Activated CD8-positive, alpha-beta memory T cell treated with anti-CD3 and anti-CD28 coated beads, Interleukin-2, amount 10 ng/mL, durations not matched to agents 7 days and 5 days (primary cell): ENCODE measurements around the gene HDAC7. TPM values are rescaled to one million over a fixed set of nuclear protein-coding genes. Genes with fewer than 3 reads are reported as not detected.
"Not testable (repeated sequence)": the region's sequence is repeated elsewhere in the genome, so short reads cannot be mapped to it uniquely, and the experiment has no call there.

Experiments used
- ATAC-seq: fragments of 150-1000 bp; cut with Tn5 transposase; one replicate; pipeline ENCODE4 v1.10.0; 2021; ENCODE audit warnings: moderate library complexity
- CTCF ChIA-PET: fragments of 350-600 bp; sonication (Branson Sonifier 250); formaldehyde crosslinking; loops from one replicate; lab custom pipeline; 2021; ENCODE audit warnings: antibody characterized with exemption; lab: Charles Lee
- DNase-seq: peaks from one replicate; pipeline ENCODE4 v3.0.0-alpha.2; 2020
- H3K27ac Mint-ChIP-seq: one replicate; pipeline ENCODE4 v1.8.0; 2021; ENCODE audit warnings: mild to moderate bottlenecking, mixed read lengths
- H3K27me3 Mint-ChIP-seq: one replicate; pipeline ENCODE4 v1.8.0; 2021; ENCODE audit warnings: mixed read lengths
- H3K36me3 Mint-ChIP-seq: one replicate; pipeline ENCODE4 v1.8.0; 2021; ENCODE audit warnings: mild to moderate bottlenecking, mixed read lengths
- H3K4me1 Mint-ChIP-seq: one replicate; pipeline ENCODE4 v1.8.0; 2021; ENCODE audit warnings: mixed read lengths
- H3K4me3 Mint-ChIP-seq: one replicate; pipeline ENCODE4 v1.8.0; 2021; ENCODE audit warnings: mild to moderate bottlenecking, moderate library complexity, mixed read lengths
- H3K9me3 Mint-ChIP-seq: one replicate; pipeline ENCODE4 v1.8.0; 2022; ENCODE audit warnings: low read depth, mixed read lengths
- total RNA-seq, 2 experiments: library from RNA; stranded (reverse); gene quantifications; one replicate each; pipeline ENCODE4 v1.2.3, GENCODE V29; 2021

HDAC7 gene
- total RNA-seq, 2 experiments from 2014 or later: 226 to 284 TPM

- ATAC-seq (no peak), DNase-seq (no peak)
- Mint-ChIP-seq H3K36me3 (peaks cover 12% of the 10 kb centered on the region), H3K9me3 (no peaks in the 10 kb centered on the region), H3K27ac (no peak overlapping the region), H3K27me3 (no peaks in the 10 kb centered on the region), H3K4me3 (no peak overlapping the region), H3K4me1 (peaks cover 52% of the 10 kb centered on the region)
- CTCF ChIA-PET: interaction anchor here (1.2 to 27.3 kb wide), 4 partner anchors 10 to 79 kb away, joined by 3 to 775 read pairs (median 58); no protein-coding TSS in a partner anchor
Observed at GRCh38 chr12:47822863-47823262, 3.2 kb upstream of the HDAC7 start.

- Mint-ChIP-seq H3K4me1 (peaks cover 56% of the 10 kb centered on the region), H3K27ac (no peak overlapping the region), H3K27me3 (no peaks in the 10 kb centered on the region), H3K36me3 (peaks cover 16% of the 10 kb centered on the region), H3K4me3 (no peak overlapping the region), H3K9me3 (no peaks in the 10 kb centered on the region)
- no peak for DNase-seq
- ATAC-seq: no peak
- CTCF ChIA-PET: interaction anchor here (1.0 to 27.3 kb wide), 5 partner anchors 9 to 79 kb away, joined by 3 to 775 read pairs (median 9); no protein-coding TSS in a partner anchor
Observed at GRCh38 chr12:47822401-47822800, 2.7 kb upstream of the HDAC7 start.

GRCh38 chr12:47821346-47821706 is 1.6 kb upstream of the HDAC7 start:
- H3K36me3 Mint-ChIP-seq: peaks cover 21% of the 10 kb centered on the region
- peak overlapping the region; percentile 41 for H3K27ac Mint-ChIP-seq
- CTCF ChIA-PET: interaction anchor here (1.0 to 27.3 kb wide), 5 partner anchors 12 to 78 kb away, joined by 3 to 775 read pairs (median 9); no protein-coding TSS in a partner anchor
- peak overlapping the region; percentile 14 for H3K4me3 Mint-ChIP-seq
- no peak for DNase-seq
- no peaks in the 10 kb centered on the region for H3K9me3 Mint-ChIP-seq
- H3K4me1 Mint-ChIP-seq: peaks cover 60% of the 10 kb centered on the region
- ATAC-seq: no peak
- H3K27me3 Mint-ChIP-seq: no peaks in the 10 kb centered on the region

DNA sequence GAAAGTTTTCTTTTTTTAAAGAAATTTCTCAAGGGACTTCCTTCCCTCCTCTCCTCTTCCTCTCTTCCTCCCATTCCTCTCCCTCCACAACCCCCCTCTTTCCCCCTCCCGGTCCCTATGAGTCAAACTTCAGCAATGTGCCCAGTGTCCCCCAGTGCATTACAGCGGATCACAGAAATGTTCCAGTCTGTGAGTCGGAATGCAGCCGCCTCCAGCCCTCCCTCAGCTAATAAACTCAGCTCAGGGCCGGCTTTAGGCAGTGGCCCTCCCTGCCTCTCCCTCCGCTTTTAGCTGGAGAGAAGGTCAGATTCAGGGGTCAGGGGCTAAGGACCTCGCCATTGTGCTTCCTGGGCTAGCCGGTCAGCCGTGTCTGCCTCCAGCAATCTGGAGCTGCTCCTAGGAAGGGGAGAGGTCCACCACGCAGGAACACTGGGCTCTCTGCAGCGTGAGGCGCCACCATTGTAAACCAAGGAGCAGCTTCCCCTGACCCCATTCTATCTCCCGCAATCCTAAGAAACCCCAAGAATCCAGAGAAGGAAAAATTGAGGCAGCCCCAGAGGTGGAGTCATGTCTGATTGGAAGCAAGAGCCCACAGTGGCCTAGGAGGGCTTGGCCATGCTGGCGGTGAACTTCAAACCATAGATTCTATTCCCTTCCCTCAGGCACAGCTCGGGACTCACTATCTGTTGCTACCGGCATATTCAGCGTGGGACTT is 1.1 kb upstream of the HDAC7 start:
- Mint-ChIP-seq H3K4me1 (peaks cover 62% of the 10 kb centered on the region), H3K36me3 (peaks cover 24% of the 10 kb centered on the region), H3K27me3 (no peaks in the 10 kb centered on the region), H3K4me3 (peak overlapping the region; percentile 79), H3K27ac (peak overlapping the region; percentile 45), H3K9me3 (no peaks in the 10 kb centered on the region)
- DNase-seq (no peak), ATAC-seq (no peak)
- CTCF ChIA-PET: interaction anchor here (1.4 to 27.3 kb wide), 4 partner anchors 13 to 42 kb away, joined by 4 to 775 read pairs (median 70); no protein-coding TSS in a partner anchor

DNA sequence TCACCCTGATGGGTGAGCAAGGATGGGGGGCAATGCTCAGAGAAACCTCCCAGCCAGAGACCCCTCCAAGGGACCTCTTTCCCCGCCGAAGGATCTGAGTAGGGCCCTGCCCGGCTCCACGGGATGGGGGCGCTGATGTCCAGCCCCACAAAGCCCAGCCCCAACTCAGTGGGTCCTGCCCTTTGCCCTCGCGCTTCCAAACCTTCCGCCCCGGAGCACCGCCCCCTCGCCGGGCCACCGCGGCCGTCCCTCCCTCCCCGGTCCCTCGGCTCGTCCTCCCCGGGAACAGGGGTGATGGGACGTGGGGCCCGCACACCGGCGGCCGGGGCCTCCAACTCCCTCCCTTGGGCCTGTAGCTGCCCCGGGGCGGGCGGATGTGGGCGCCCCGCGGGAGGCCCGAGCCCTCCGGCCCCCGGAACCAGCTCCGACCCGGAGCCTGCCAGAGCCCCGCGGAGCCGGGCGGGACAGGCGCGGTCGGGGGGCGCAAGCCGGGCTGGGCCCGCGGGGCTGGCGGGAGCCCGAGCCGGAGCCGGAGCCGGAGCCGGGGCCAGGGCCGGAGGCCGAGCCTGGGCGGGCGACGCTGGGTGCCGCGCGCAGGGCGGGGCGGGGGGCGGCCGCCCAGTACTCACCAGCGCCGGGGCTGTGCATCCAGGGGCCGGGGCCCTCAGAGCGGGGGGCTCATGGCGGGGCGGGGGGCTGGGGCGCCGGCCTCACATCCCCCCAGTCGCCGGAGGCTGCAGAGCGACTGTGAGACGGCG is 386 bp downstream of the HDAC7 start:
- Mint-ChIP-seq H3K27me3 (no peaks in the 10 kb centered on the region), H3K27ac (peak overlapping the region; percentile 96), H3K9me3 (no peaks in the 10 kb centered on the region), H3K4me1 (peaks cover 61% of the 10 kb centered on the region), H3K36me3 (peaks cover 32% of the 10 kb centered on the region), H3K4me3 (peak overlapping the region; percentile 97)
- DNase-seq (peak; percentile 77), ATAC-seq (peak; percentile 48)
- CTCF ChIA-PET: interaction anchor here (1.1 to 27.3 kb wide), 6 partner anchors 11 to 78 kb away, joined by 3 to 775 read pairs (median 20); no protein-coding TSS in a partner anchor

DNA sequence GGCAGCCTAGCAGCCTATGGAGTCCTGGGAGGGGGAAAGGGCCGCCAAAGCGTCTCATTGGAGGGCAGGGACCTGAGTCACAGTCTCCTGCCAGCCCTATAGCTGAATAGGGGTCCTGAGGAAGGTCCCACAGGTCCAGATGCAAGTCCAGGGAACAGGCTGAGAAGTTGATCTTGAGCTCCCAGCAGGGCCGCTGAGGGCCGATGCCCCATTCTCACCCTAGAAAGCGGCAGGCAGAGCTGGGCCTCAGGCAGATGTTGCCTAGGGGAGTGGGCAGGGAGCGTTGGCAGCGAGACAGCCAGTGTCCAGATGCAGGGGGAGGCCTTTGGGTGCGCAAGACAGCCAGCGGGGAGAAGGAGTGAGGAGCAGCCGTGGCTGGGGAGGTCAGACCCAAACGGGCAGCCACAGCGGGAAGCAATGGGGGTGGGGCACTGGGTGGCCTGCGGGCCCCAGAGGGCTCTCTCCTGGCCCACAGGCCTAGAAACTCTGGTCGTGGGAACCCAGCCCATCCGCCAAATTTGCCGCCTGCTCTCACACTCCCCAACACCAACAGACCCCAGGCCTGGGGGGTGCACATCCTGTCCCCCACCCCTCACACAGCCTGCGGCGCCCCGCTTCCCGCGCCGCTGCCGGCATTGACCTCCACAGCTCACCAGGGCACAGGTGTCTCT is 1.1 kb downstream of the HDAC7 start:
- peak; percentile 57 for DNase-seq
- H3K36me3 Mint-ChIP-seq: peaks cover 36% of the 10 kb centered on the region
- peak overlapping the region; percentile 96 for H3K27ac Mint-ChIP-seq
- no peaks in the 10 kb centered on the region for H3K27me3 Mint-ChIP-seq
- peak overlapping the region; percentile 97 for H3K4me3 Mint-ChIP-seq
- no peaks in the 10 kb centered on the region for H3K9me3 Mint-ChIP-seq
- H3K4me1 Mint-ChIP-seq: peaks cover 61% of the 10 kb centered on the region
- CTCF ChIA-PET: interaction anchor here (0.9 to 27.3 kb wide), 13 partner anchors 11 to 112 kb away, joined by 3 to 775 read pairs (median 5); partner anchors contain the start of gene RPAP3
- peak; percentile 18 for ATAC-seq

- ATAC-seq: no peak
- H3K4me1 Mint-ChIP-seq: peaks cover 63% of the 10 kb centered on the region
Observed at GRCh38 chr12:47818007-47818376, 1.7 kb downstream of the HDAC7 start.

GRCh38 chr12:47817272-47818006 is 2.3 kb downstream of the HDAC7 start:
- Mint-ChIP-seq H3K27me3 (no peaks in the 10 kb centered on the region), H3K4me1 (peaks cover 64% of the 10 kb centered on the region), H3K36me3 (peaks cover 42% of the 10 kb centered on the region), H3K27ac (peak overlapping the region; percentile 96), H3K9me3 (no peaks in the 10 kb centered on the region), H3K4me3 (peak overlapping the region; percentile 97)
- no peak for ATAC-seq
- CTCF ChIA-PET: interaction anchor here (1.1 to 27.3 kb wide), 13 partner anchors 9 to 111 kb away, joined by 3 to 775 read pairs (median 4); partner anchors contain the start of genes RPAP3 and SLC48A1
- DNase-seq: peak; percentile 50

More at GRCh38 chr12:47818007-47818376, 1.7 kb downstream of the HDAC7 start:
- Mint-ChIP-seq H3K27me3 (no peaks in the 10 kb centered on the region), H3K9me3 (no peaks in the 10 kb centered on the region), H3K36me3 (peaks cover 40% of the 10 kb centered on the region), H3K4me3 (peak overlapping the region; percentile 97), H3K27ac (peak overlapping the region; percentile 96)
- CTCF ChIA-PET: interaction anchor here (0.9 to 27.3 kb wide), 15 partner anchors 10 to 112 kb away, joined by 3 to 775 read pairs (median 4); partner anchors contain the start of genes RPAP3 and SLC48A1
- DNase-seq: no peak

DNA sequence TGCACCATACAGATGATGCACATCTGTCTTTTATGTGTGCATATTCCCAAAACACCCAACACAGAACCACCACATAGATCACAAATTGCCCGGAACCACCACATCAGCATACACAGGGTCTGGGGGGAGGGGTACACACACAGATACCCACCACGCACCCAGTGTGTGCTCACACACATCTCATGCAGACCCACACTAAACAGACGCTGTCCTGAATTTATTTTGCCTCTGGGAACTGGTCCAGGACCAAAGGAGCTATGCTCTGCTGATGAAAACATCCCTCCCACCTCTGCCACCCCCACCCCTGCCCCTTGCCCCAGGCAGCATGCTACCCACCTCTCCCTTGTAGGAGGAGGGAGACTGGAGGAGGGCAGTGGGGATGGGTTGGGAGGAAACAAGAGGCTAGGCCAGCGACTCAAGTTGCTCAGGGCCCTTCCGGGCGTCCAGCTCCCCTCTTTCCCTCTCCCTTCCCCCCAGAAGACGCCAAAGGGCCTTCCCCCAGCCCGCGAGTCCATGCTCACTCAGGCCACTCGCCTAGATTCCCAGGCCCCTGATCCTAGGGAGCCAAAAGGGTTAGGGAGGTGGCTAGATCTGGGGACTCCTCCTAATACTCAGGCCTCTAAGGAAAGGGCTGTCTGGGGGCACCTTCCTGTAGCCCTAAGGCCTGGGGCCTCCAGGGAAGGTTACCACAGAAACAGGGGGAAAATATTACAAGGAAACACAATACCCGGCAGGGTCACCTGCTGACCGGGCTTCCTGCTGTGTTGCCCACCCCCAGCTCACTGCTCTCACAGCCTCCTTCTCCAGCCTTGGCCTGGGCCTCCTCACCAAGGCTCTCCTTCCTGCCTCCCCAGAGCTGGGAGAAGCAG is 3.1 kb downstream of the HDAC7 start:
- Mint-ChIP-seq H3K36me3 (peaks cover 45% of the 10 kb centered on the region), H3K27me3 (no peaks in the 10 kb centered on the region)

GRCh38 chr12:47815447-47815846 is 4.3 kb downstream of the HDAC7 start:
- CTCF ChIA-PET: interaction anchor here (3.2 to 27.3 kb wide), 2 partner anchors 18 to 49 kb away, joined by 15 to 775 read pairs; no protein-coding TSS in a partner anchor
- not testable (repeated sequence) for ATAC-seq, DNase-seq, H3K27me3 Mint-ChIP-seq, H3K9me3 Mint-ChIP-seq, H3K4me3 Mint-ChIP-seq
- peaks cover 53% of the 10 kb centered on the region for H3K36me3 Mint-ChIP-seq
- peaks cover 71% of the 10 kb centered on the region for H3K4me1 Mint-ChIP-seq
- H3K27ac Mint-ChIP-seq: peak overlapping the region; percentile 96

More for the DNA sequence above, 3.1 kb downstream of the HDAC7 start:
- CTCF ChIA-PET: interaction anchor here (1.1 to 27.3 kb wide), 9 partner anchors 9 to 99 kb away, joined by 3 to 775 read pairs (median 7); partner anchors contain the start of gene SLC48A1
- H3K9me3 Mint-ChIP-seq: no peaks in the 10 kb centered on the region
- ATAC-seq: no peak
- no peak for DNase-seq
- H3K27ac Mint-ChIP-seq: peak overlapping the region; percentile 96
- H3K4me3 Mint-ChIP-seq: peak overlapping the region; percentile 97
- H3K4me1 Mint-ChIP-seq: peaks cover 69% of the 10 kb centered on the region

DNA sequence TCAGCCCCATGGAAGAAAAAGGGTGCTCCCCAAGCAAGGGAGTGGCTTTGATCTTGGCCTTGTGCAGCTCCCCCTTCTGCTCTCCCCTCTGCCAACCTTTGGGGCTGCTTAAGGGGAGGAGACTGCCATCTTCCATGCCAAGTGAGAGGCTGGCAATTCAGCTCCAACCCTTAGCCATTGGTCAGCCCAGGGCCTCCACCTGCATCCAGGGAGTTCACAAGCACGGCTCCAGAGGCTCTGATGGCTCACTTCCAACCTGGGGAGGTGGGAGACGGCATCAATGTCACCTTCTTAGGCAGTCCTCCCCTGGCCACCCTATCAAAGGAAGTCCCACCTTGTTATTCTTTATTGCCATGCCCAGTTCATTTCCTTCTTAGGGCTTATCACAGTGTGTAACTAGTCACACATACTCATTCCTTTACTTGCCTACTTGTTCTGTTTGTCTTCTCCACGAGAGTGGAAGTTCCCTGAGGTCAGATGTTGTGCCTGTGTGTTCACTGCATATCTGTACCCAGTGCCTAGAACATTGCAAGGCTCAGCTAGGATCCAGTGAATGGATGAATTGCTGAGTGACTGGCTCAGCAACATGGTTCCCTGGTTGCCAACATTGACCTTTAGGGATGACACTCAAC is 5.0 kb downstream of the HDAC7 start:
- CTCF ChIA-PET: interaction anchor here (0.9 to 27.3 kb wide), 8 partner anchors 11 to 99 kb away, joined by 3 to 775 read pairs (median 11); no protein-coding TSS in a partner anchor
- H3K27me3 Mint-ChIP-seq: no peaks in the 10 kb centered on the region
- ATAC-seq (no peak), DNase-seq (no peak)
- peaks cover 54% of the 10 kb centered on the region for H3K36me3 Mint-ChIP-seq
- no peaks in the 10 kb centered on the region for H3K9me3 Mint-ChIP-seq
- peak overlapping the region; percentile 96 for H3K27ac Mint-ChIP-seq
- peak overlapping the region; percentile 91 for H3K4me3 Mint-ChIP-seq
- H3K4me1 Mint-ChIP-seq: peaks cover 75% of the 10 kb centered on the region
